GM23248 (cell line): ENCODE measurements around the gene NEUROD1. TPM values are rescaled to one million over a fixed set of nuclear protein-coding genes. Genes with fewer than 3 reads are reported as not detected.

Experiments used
- DNase-seq: peaks from one replicate; pipeline ENCODE4 v3.0.0-alpha.2; 2015
- H2AFZ ChIP-seq: fragments of 200-600 bp; sonication (generic); 2 replicates; pipeline ENCODE4 v1.6.1; 2016; ENCODE audit warnings: antibody characterized with exemption
- H3F3A ChIP-seq: fragments of 200-600 bp; sonication (generic); 2 replicates; pipeline ENCODE4 v1.6.1; 2016; ENCODE audit warnings: mild to moderate bottlenecking, antibody characterized with exemption, mixed run types; ENCODE audit not compliant: insufficient read depth
- H3K27ac ChIP-seq: fragments of 200-600 bp; sonication (generic); 2 replicates; pipeline ENCODE4 v1.5.1; 2016; ENCODE audit warnings: mild to moderate bottlenecking
- H3K27me3 ChIP-seq: fragments of 200-600 bp; sonication (generic); replicated peaks from 2 replicates; pipeline ENCODE4 v1.6.1; 2016; ENCODE audit warnings: mild to moderate bottlenecking; ENCODE audit not compliant: insufficient read depth
- H3K36me3 ChIP-seq: fragments of 200-600 bp; sonication (generic); 2 replicates; pipeline ENCODE4 v1.6.1; 2016; ENCODE audit warnings: low read depth, mild to moderate bottlenecking
- H3K4me1 ChIP-seq: fragments of 200-600 bp; sonication (generic); 2 replicates; pipeline ENCODE4 v1.6.1; 2016; ENCODE audit warnings: mild to moderate bottlenecking; ENCODE audit not compliant: insufficient read depth
- H3K4me2 ChIP-seq: fragments of 200-600 bp; sonication (generic); one replicate; pipeline ENCODE4 v1.6.1; 2016; ENCODE audit warnings: mild to moderate bottlenecking; ENCODE audit not compliant: unreplicated experiment
- H3K4me3 ChIP-seq: fragments of 200-600 bp; sonication (generic); 2 replicates; pipeline ENCODE4 v1.5.1; 2016; ENCODE audit warnings: mild to moderate bottlenecking
- H3K79me2 ChIP-seq: fragments of 200-600 bp; sonication (generic); 2 replicates; pipeline ENCODE4 v1.6.1; 2016; ENCODE audit warnings: mild to moderate bottlenecking; ENCODE audit not compliant: insufficient read depth
- H3K9ac ChIP-seq: fragments of 200-600 bp; sonication (generic); 2 replicates; pipeline ENCODE4 v1.6.1; 2016; ENCODE audit warnings: mild to moderate bottlenecking
- H3K9me2 ChIP-seq: fragments of 200-600 bp; sonication (generic); 2 replicates; pipeline ENCODE4 v1.6.1; 2016; ENCODE audit warnings: mixed run types, mild to moderate bottlenecking, moderate library complexity; ENCODE audit not compliant: insufficient read depth
- H3K9me3 ChIP-seq: fragments of 200-600 bp; sonication (generic); one replicate; pipeline ENCODE4 v1.6.1; 2017; ENCODE audit warnings: low read depth
- H4K20me1 ChIP-seq: fragments of 200-600 bp; sonication (generic); 2 replicates; pipeline ENCODE4 v1.6.0; 2016; ENCODE audit not compliant: insufficient read depth
- EZH2 ChIP-seq: fragments of 200-600 bp; sonication (generic); IDR thresholded peaks from 2 replicates; pipeline ENCODE4 v1.6.1; 2018; ENCODE audit warnings: antibody characterized with exemption, mild to moderate bottlenecking; ENCODE audit not compliant: insufficient read depth, poor library complexity, severe bottlenecking
- EZH2phosphoT487 ChIP-seq: fragments of 200-600 bp; sonication (generic); IDR thresholded peaks from 2 replicates; pipeline ENCODE4 v1.6.1; 2018; ENCODE audit warnings: antibody characterized with exemption, moderate library complexity, mild to moderate bottlenecking, low read depth; ENCODE audit not compliant: insufficient read depth
- WGBS, 2 experiments: methylation state at CpG; one replicate each; pipeline ENCODE4 v1.1.6; 2015 to 2017; ENCODE audit warnings: low lambda C conversion rate in 2 of 2, low coverage in 1 of 2; ENCODE audit errors: missing lambda C conversion rate in 2 of 2; 5-methylcytosine and 5-hydroxymethylcytosine counted together
- in situ Hi-C: fragments of 300-500 bp; cut with MboI; formaldehyde crosslinking; loops from 2 replicates; pipeline ENCODE4 v1.15.0; 2020
- polyA plus RNA-seq: library from polyadenylated mRNA; unstranded; fragments of >200 nt; fragmentation: Nextera tagmentation; extraction: Ambion mirVana; gene quantifications from 2 replicates; pipeline ENCODE4 v1.2.1, GENCODE V29; 2016
- total RNA-seq: library from RNA; depleted of rRNA; stranded (reverse); fragments of >200 nt; shearing (Covaris generic); gene quantifications from 2 replicates; pipeline ENCODE4 v1.2.3, GENCODE V29; 2014

The NEUROD1 gene
- total and polyA plus RNA-seq, 2 experiments from 2014 or later, result not detected

- H3K27ac ChIP-seq, result no peak overlapping the region
- no peak overlapping the region for H3K4me3 ChIP-seq
- no peaks in the 10 kb centered on the region for H3K4me1 ChIP-seq
- DNase-seq, result no peak
- H3K9me2 ChIP-seq, result no peaks in the 10 kb centered on the region
- no peaks in the 10 kb centered on the region for H4K20me1 ChIP-seq
- H3K79me2 ChIP-seq, result no peaks in the 10 kb centered on the region
- H3K9ac ChIP-seq, result no peak overlapping the region
- in situ Hi-C loops, result no loop called here
- WGBS, 2 experiments, result 64 to 66% methylated on average over 4 of the region's 4 CpGs
- H3K9me3 ChIP-seq, result no peaks in the 10 kb centered on the region
- no peak overlapping the region for H3K4me2 ChIP-seq
- no peak overlapping the region for H2AFZ ChIP-seq
- H3K27me3 ChIP-seq, result peaks cover 36% of the 10 kb centered on the region
- no peaks in the 10 kb centered on the region for H3F3A ChIP-seq
- TF ChIP-seq EZH2phosphoT487 (no peak), EZH2 (no peak)
- no peaks in the 10 kb centered on the region for H3K36me3 ChIP-seq
Measured at GRCh38 chr2:181649436-181649979, 30.8 kb downstream of the NEUROD1 start.

- DNase-seq, result no peak
- H3K27ac ChIP-seq, result no peak overlapping the region
- 50 to 53% methylated on average over 2 of the region's 2 CpGs for WGBS, 2 experiments
- no peak overlapping the region for H3K4me3 ChIP-seq
- no peaks in the 10 kb centered on the region for H3K36me3 ChIP-seq
- H4K20me1 ChIP-seq, result no peaks in the 10 kb centered on the region
- H3K4me1 ChIP-seq, result no peaks in the 10 kb centered on the region
- H3K27me3 ChIP-seq, result peaks cover 43% of the 10 kb centered on the region
- H2AFZ ChIP-seq, result no peak overlapping the region
- H3K4me2 ChIP-seq, result no peak overlapping the region
- no peaks in the 10 kb centered on the region for H3F3A ChIP-seq
- H3K9me3 ChIP-seq, result no peaks in the 10 kb centered on the region
- H3K79me2 ChIP-seq, result no peaks in the 10 kb centered on the region
- H3K9me2 ChIP-seq, result no peaks in the 10 kb centered on the region
- no peak overlapping the region for H3K9ac ChIP-seq
- TF ChIP-seq EZH2phosphoT487, result no peak
- no peak for TF ChIP-seq EZH2
- in situ Hi-C loops, result no loop called here
Measured at GRCh38 chr2:181648478-181649155, 31.7 kb downstream of the NEUROD1 start.

- in situ Hi-C loops, result no loop called here
- H3K27ac ChIP-seq, result no peak overlapping the region
- H3F3A ChIP-seq, result no peaks in the 10 kb centered on the region
- H3K79me2 ChIP-seq, result no peaks in the 10 kb centered on the region
- H3K4me1 ChIP-seq, result no peaks in the 10 kb centered on the region
- 55 to 61% methylated on average over 1 of the region's 1 CpG for WGBS, 2 experiments
- H3K9me3 ChIP-seq, result no peaks in the 10 kb centered on the region
- TF ChIP-seq EZH2phosphoT487, result no peak
- TF ChIP-seq EZH2, result no peak
- H3K9me2 ChIP-seq, result no peaks in the 10 kb centered on the region
- H4K20me1 ChIP-seq, result no peaks in the 10 kb centered on the region
- no peaks in the 10 kb centered on the region for H3K36me3 ChIP-seq
- peaks cover 50% of the 10 kb centered on the region for H3K27me3 ChIP-seq
- H3K4me3 ChIP-seq, result no peak overlapping the region
- H3K4me2 ChIP-seq, result no peak overlapping the region
- H2AFZ ChIP-seq, result no peak overlapping the region
- no peak overlapping the region for H3K9ac ChIP-seq
- no peak for DNase-seq
Measured at GRCh38 chr2:181646415-181646987, 33.8 kb downstream of the NEUROD1 start.

GRCh38 chr2:181643151-181643550 lies 37.2 kb downstream of the NEUROD1 start:
- 20 to 30% methylated on average over 1 of the region's 1 CpG for WGBS, 2 experiments
- H3K4me1 ChIP-seq, result no peaks in the 10 kb centered on the region
- H3K27me3 ChIP-seq, result peaks cover 37% of the 10 kb centered on the region

More at GRCh38 chr2:181643151-181643550, 37.2 kb downstream of the NEUROD1 start:
- Histone ChIP-seq H3K4me2 (no peak overlapping the region), H3F3A (no peaks in the 10 kb centered on the region), H3K9ac (no peak overlapping the region), H3K79me2 (no peaks in the 10 kb centered on the region), H3K27ac (no peak overlapping the region), H4K20me1 (no peaks in the 10 kb centered on the region), H2AFZ (no peak overlapping the region), H3K9me2 (no peaks in the 10 kb centered on the region), H3K4me3 (no peak overlapping the region), H3K9me3 (no peaks in the 10 kb centered on the region), H3K36me3 (no peaks in the 10 kb centered on the region)
- in situ Hi-C loops, result no loop called here
- no peak for DNase-seq
- TF ChIP-seq EZH2 (no peak), EZH2phosphoT487 (no peak)
